ENCODE results near the gene HLA-DRB5. TPM values are rescaled to one million over a fixed set of nuclear protein-coding genes. Genes with fewer than 3 reads are reported as not detected.

The HLA-DRB5 gene
- total and polyA plus RNA-seq, 2 of the 8 experiments (the other 6 are each of a cell fraction or from before 2014, with no cell fraction given), result 0.83 to 1.4 TPM

DNA sequence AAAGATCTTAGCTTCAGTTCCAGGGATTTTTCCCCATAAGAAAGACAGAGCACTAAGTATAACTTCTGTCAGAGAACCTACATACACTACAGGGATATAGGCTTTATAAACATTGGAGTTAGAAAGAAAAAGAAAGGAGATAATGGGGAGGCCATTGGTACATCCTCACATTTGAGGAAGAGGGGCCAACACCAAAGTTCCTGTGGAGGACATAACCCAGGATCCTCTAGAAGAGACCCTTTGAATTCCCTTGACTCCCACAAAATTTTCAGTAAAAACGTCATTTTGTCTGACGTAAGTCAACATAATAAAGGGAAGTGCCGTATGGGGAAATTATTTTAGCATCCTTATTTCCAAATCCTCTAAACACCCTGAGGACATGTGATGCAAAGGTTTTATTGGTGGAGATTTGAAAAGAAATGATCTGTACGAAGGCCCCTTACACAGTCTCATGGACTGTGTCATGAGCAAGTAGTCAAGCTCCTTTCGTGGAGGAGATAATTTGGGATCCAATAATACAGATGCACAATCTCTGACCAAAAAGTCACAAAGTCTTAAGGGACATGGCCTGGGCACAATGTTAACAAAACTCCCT, 57.2 kb downstream of the HLA-DRB5 start:
- H3K9ac ChIP-seq (replicated peaks in 1 of 4; ENCODE audit: extremely low read depth in 1 of 4, low read depth in 3 of 4, low read length in 3 of 4), result no peak overlapping the region
- no peaks in the 10 kb centered on the region for H3K79me1 ChIP-seq (ENCODE audit: low read depth, low read length)
- H4K8ac ChIP-seq (ENCODE audit: extremely low read depth, insufficient read depth, low read length), result no peak overlapping the region
- no peak overlapping the region for H2BK5ac ChIP-seq (ENCODE audit: low read depth, low read length)
- DNase-seq (ENCODE audit: low read depth in 1 of 2, low spot score in 2 of 2) (no peak), FAIRE-seq (no peak)
- H3K4ac ChIP-seq (replicated peaks; ENCODE audit: insufficient read length, low read depth, low read length), result no peak overlapping the region
- no peaks in the 10 kb centered on the region for H3K23me2 ChIP-seq (ENCODE audit: low read depth, low read length)
- H2BK12ac ChIP-seq (ENCODE audit: low read depth, low read length), result no peak overlapping the region
- H4K5ac ChIP-seq (ENCODE audit: insufficient read length, low read depth, low read length), result no peak overlapping the region
- H2BK20ac ChIP-seq (ENCODE audit: low read length), result no peak overlapping the region
- no peaks in the 10 kb centered on the region for H4K20me1 ChIP-seq (replicated peaks in 1 of 2; ENCODE audit: control insufficient read depth in 1 of 2, insufficient read depth in 2 of 2, low read length in 2 of 2)
- ChIA-PET POLR2A (ENCODE audit: partially characterized antibody) (no interaction called here), CTCF (ENCODE audit: partially characterized antibody) (interaction anchor here (0.6 to 1.2 kb wide), 4 partner anchors 11 to 387 kb away, joined by 3 read pairs; no protein-coding TSS in a partner anchor)
- no peaks in the 10 kb centered on the region for H3K27me3 ChIP-seq (replicated peaks in 1 of 4; ENCODE audit: control insufficient read depth in 3 of 4, extremely low read depth in 1 of 4, insufficient read depth in 3 of 4, low read length in 3 of 4)
- H3K79me2 ChIP-seq (ENCODE audit: control insufficient read depth in 1 of 2, insufficient read depth in 2 of 2, low read length in 2 of 2), result no peaks in the 10 kb centered on the region
- no peak overlapping the region for H3K4me2 ChIP-seq (ENCODE audit: insufficient read depth in 1 of 2, low read depth in 2 of 2, low read length in 2 of 2)
- H4K91ac ChIP-seq (replicated peaks; ENCODE audit: insufficient read length, low read length), result no peak overlapping the region
- no peaks in the 10 kb centered on the region for H3K36me3 ChIP-seq (ENCODE audit: control insufficient read depth in 2 of 4, insufficient read depth in 4 of 4, low read length in 3 of 4)
- no peak overlapping the region for H3K14ac ChIP-seq (ENCODE audit: insufficient read length)
- 79% methylated on average over 5 of the region's 5 CpGs; no CpG with 5 or more reads in 1 of the 2 experiments for WGBS, 2 experiments (ENCODE audit: extremely low coverage in 1 of 2, insufficient coverage in 1 of 2, insufficient read length in 1 of 2, insufficient replicate concordance in 2 of 2, low coverage in 1 of 2, low lambda C conversion rate in 2 of 2, missing lambda C conversion rate in 1 of 2)
- H3K23ac ChIP-seq (ENCODE audit: insufficient read length), result no peak overlapping the region
- no peak overlapping the region for H2AK5ac ChIP-seq (ENCODE audit: low read depth, low read length)
- no peak overlapping the region for H2BK120ac ChIP-seq (replicated peaks; ENCODE audit: low read depth, low read length)
- H3K4me1 ChIP-seq (replicated peaks in 1 of 4; ENCODE audit: control insufficient read depth in 3 of 4, insufficient read depth in 4 of 4, low read length in 3 of 4), result peaks cover 0 to 2% (median 0%) of the 10 kb centered on the region in 4 experiments; a peak in 1 of 7 replicates
- H2AFZ ChIP-seq (ENCODE audit: low read length), result peak overlapping the region; percentile 62
- H3K4me3 ChIP-seq (ENCODE audit: extremely low read depth in 1 of 4, insufficient read depth in 2 of 4, low read depth in 3 of 4, low read length in 4 of 4), result no peak overlapping the region
- H3K18ac ChIP-seq (ENCODE audit: extremely low read depth, low read length), result no peak overlapping the region
- H3K9me3 ChIP-seq (ENCODE audit: insufficient read depth in 2 of 2, low read depth in 1 of 2, low read length in 1 of 2), result peaks cover 3 to 4% of the 10 kb centered on the region in 2 experiments
- H2BK15ac ChIP-seq (ENCODE audit: low read length), result no peak overlapping the region
- no peak overlapping the region for H3K27ac ChIP-seq (ENCODE audit: low read depth, low read length)
- no peak overlapping the region for H3K56ac ChIP-seq (replicated peaks; ENCODE audit: insufficient read length, low read depth, low read length)
- TF ChIP-seq RFX5 (IDR thresholded peaks at IDR 0.05; ENCODE audit: borderline replicate concordance, low read depth, low read length) (no peak), NANOG (IDR thresholded peaks at IDR 0.05; ENCODE audit: insufficient read depth, low read depth, low read length, poor library complexity, severe bottlenecking) (no peak), SP4 (IDR thresholded peaks at IDR 0.05; ENCODE audit: low read length) (no peak), BCL11A (IDR thresholded peaks at IDR 0.05; ENCODE audit: low read depth in 2 of 2, low read length in 2 of 2) (no peak), TEAD4 (IDR thresholded peaks at IDR 0.05; ENCODE audit: low read depth, low read length) (no peak), TCF12 (IDR thresholded peaks at IDR 0.05; ENCODE audit: low read depth, low read length) (no peak), RAD21 (IDR thresholded peaks at IDR 0.05 in 1 of 2, conservative IDR thresholded peaks at IDR 0.05 in 1 of 2; ENCODE audit: low read depth in 2 of 2, low read length in 2 of 2) (no peak), CEBPB (IDR thresholded peaks at IDR 0.05; ENCODE audit: low read depth, low read length) (no peak), EGR1 (IDR thresholded peaks at IDR 0.05; ENCODE audit: borderline replicate concordance, low read depth, low read length) (no peak), POLR2AphosphoS5 (IDR thresholded peaks at IDR 0.05; ENCODE audit: low read depth, low read length) (no peak), JUN (IDR thresholded peaks at IDR 0.05; ENCODE audit: low read depth, low read length) (no peak), TAF7 (optimal IDR thresholded peaks at IDR 0.05; ENCODE audit: borderline replicate concordance, low read depth, low read length) (no peak), RNF2 (IDR thresholded peaks at IDR 0.05; ENCODE audit: borderline replicate concordance, low read depth, low read length, missing control alignments, poor library complexity, severe bottlenecking) (no peak), CBX5 (IDR thresholded peaks at IDR 0.05; ENCODE audit: low read depth, low read length) (no peak)
